ENCODE data around the gene SPP2.

Gene SPP2

DNA sequence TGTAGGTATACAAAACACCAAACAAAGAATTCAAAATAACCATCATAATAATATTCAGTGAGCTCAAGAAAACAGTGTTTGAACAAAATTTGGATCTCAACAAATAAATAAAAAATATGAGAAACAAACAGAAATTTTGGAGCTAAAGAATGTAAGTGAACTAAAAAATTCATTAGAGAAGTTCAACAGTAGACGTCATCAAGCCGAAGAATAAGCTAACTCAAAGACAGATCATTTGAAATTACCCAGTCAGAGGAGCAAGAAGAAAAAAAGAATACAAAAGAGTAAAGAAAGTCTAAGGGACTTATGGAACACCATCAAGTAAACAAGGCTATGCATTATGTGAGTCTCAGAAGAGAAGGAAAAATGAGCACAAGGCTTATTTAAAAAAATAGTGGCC, 16.6 kb upstream of the SPP2 start:
- H3K27ac ChIP-seq: no peak overlapping the region
- no peak overlapping the region for H3K4me3 ChIP-seq
- DNase-seq (ENCODE audit: low spot score): no peak
- TF ChIP-seq, protein P1, sequence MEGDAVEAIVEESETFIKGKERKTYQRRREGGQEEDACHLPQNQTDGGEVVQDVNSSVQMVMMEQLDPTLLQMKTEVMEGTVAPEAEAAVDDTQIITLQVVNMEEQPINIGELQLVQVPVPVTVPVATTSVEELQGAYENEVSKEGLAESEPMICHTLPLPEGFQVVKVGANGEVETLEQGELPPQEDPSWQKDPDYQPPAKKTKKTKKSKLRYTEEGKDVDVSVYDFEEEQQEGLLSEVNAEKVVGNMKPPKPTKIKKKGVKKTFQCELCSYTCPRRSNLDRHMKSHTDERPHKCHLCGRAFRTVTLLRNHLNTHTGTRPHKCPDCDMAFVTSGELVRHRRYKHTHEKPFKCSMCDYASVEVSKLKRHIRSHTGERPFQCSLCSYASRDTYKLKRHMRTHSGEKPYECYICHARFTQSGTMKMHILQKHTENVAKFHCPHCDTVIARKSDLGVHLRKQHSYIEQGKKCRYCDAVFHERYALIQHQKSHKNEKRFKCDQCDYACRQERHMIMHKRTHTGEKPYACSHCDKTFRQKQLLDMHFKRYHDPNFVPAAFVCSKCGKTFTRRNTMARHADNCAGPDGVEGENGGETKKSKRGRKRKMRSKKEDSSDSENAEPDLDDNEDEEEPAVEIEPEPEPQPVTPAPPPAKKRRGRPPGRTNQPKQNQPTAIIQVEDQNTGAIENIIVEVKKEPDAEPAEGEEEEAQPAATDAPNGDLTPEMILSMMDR (IDR thresholded peaks at IDR 0.05): no peak

DNA sequence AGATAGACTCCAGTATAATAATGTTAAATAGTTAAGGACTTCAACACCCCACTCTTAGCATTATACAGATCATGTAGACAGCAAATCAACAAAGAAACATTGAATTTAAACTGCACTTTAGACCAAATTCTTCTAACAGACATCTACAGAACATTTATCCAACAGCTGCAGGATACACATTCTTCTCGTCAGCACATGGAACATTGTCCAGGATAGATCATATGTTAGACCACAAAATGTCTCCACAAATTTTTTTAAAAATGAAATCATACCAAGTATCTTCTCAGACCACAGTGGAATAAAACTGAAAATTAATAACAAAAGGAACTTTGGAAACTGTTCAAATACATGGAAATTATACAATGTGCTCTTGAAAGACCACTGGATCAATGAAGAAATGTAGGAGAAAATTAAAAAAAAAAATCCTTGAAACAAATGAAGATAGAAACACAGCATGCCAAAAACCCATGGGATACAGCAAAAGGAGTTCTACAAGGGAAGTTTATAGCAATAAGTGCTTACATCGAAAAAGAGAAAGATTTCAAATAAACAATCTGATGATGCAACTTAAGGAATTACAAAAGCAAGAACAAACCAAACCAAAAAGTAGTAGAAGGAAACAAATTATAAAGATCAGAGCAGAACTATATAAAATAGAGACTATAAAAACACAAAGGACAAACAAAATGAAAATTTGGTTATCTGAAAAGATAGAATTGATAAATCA, 12.3 kb upstream of the SPP2 start:
- Histone ChIP-seq H3K4me3 (no peak overlapping the region), H3K27ac (no peak overlapping the region)
- DNase-seq (ENCODE audit: low spot score): no peak
- TF ChIP-seq, protein P1 (IDR thresholded peaks at IDR 0.05): no peak

DNA sequence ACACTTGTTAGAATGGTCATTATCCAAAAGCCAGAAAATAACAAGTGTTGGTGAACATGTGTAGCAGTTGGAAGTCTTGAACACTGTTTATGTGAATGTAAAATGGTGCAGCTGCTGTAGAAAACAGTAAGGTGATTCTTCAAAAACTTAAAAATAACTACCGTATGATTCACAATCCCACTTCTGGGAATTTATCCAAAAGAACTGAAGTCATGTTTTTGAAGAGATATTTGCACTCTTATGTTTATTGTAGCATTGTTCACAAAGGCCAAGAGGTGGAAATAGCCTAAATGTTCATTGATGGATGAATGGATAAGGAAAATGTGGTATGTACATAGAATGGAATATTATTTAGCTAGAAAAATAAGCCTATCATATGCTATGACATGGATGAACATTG, 6.3 kb upstream of the SPP2 start:
- Histone ChIP-seq H3K4me3 (no peak overlapping the region), H3K27ac (no peak overlapping the region)
- DNase-seq (ENCODE audit: low spot score): no peak
- TF ChIP-seq, protein P1 (IDR thresholded peaks at IDR 0.05): no peak

DNA sequence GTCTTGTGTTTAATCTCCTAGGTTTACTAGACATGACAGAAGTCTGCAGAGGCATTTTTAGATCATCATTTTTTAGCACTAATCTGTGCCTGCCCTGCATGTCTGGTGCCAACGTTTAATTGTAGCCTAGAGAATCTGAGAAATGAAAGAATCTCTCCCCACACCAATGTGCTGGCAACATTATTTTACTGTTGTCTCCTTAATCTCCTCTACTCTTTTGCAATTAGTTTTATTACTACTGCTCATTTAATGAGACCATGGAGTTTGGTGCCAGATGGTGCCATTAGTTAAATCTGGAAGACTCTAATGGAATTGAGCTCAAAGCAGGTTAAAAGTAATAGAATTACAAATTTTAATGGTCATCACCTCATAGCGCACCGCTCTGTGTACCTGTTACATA, 4.0 kb upstream of the SPP2 start:
- TF ChIP-seq, protein P1 (IDR thresholded peaks at IDR 0.05): no peak
- no peak for DNase-seq (ENCODE audit: low spot score)
- Histone ChIP-seq H3K27ac (no peak overlapping the region), H3K4me3 (no peak overlapping the region)

GRCh38 chr2:234047361-234047760, 3.1 kb upstream of the SPP2 start:
- TF ChIP-seq, protein P1 (IDR thresholded peaks at IDR 0.05): no peak
- DNase-seq (ENCODE audit: low spot score): no peak
- no peak overlapping the region for H3K4me3 ChIP-seq
- H3K27ac ChIP-seq: no peak overlapping the region

- no peak overlapping the region for H3K27ac ChIP-seq
- DNase-seq (ENCODE audit: low spot score): no peak
- H3K4me3 ChIP-seq: no peak overlapping the region
- TF ChIP-seq, protein P1 (IDR thresholded peaks at IDR 0.05): no peak
These were observed 2.5 kb upstream of the SPP2 start for GRCh38 chr2:234048049-234048448.

DNA sequence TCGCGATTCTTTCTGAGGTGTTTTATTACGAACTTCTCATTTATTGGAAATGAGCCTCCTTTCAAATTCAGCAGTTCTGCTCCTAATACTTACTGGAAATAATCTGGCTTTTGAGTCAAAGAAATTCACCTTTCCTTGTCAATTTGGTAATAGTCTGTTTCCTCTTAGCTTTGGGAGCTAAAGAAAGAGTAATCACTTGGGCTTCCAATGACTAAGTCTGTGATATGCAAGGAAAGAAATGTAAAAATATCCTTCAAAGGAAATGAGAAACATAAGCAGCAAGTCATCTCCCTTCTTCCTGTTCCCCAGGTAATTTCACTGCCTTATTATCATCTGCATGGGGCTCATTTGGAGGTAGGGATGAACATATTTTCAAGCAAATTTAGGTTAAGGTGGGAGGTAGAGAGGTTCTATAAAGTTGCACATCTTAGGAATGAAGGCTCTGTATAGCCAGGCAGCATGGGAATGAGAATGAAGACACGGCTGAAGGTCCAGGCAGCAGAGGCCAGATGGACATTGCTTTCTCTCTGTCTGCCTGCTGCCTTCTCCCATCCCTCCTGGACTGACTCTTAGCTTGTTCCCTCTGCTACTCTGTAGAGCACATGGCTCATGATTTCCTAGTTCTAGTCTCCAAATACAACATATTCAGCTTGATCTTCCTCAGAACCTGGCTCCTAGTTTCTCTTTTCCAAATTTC, 1.0 kb downstream of the SPP2 start:
- TF ChIP-seq, protein P1 (IDR thresholded peaks at IDR 0.05): no peak
- Histone ChIP-seq H3K4me3 (no peak overlapping the region), H3K27ac (no peak overlapping the region)
- DNase-seq (ENCODE audit: low spot score): no peak

Data from coronary artery (tissue), 2 donors.